Adrenal gland (tissue), 19 donors: ENCODE results near the gene TBRG4. TPM values are rescaled to one million over a fixed set of nuclear protein-coding genes. Genes with fewer than 3 reads are reported as not detected.

Experiments
- DNase-seq, 7 donors: peaks; one replicate each; pipeline ENCODE4 v3.0.0-alpha.2; 2019 to 2020
- H3K27ac ChIP-seq, 5 donors: fragments of 200-600 bp; sonication (generic) in 4 of 5; 1 replicate in 3 of 5; 2 replicates in 2 of 5; pipeline versions ENCODE4 v1.5.1 to v1.8.0; 2016 to 2020; ENCODE audit warnings: mild to moderate bottlenecking in 1 of 5
- H3K27me3 ChIP-seq: fragments of 200-600 bp; 2 replicates; pipeline ENCODE4 v1.8.0; 2021
- H3K36me3 ChIP-seq, 2 donors: fragments of 200-600 bp; replicated peaks in 1 of 2; 1 replicate in 1 of 2; 2 replicates in 1 of 2; pipeline versions ENCODE4 v1.5.1 to v1.8.0; 2018 to 2022
- H3K4me1 ChIP-seq, 2 donors: fragments of 200-600 bp; replicated peaks in 1 of 2; 1 replicate in 1 of 2; 2 replicates in 1 of 2; pipeline versions ENCODE4 v1.5.1 to v1.8.0; 2018 to 2021
- H3K4me3 ChIP-seq, 4 donors: fragments of 200-600 bp; sonication (generic) in 3 of 4; one replicate each; pipeline ENCODE4 v1.5.1; 2016 to 2018
- H3K9me3 ChIP-seq, 3 donors: fragments of 200-600 bp; sonication (generic) in 1 of 3; replicated peaks in 1 of 3; 1 replicate in 2 of 3; 2 replicates in 1 of 3; pipeline versions ENCODE4 v1.5.1 to v1.8.0; 2016 to 2021
- CTCF ChIP-seq, 6 experiments: fragments of 450-650 bp in 4 of 6; fragments of 200-600 bp in 2 of 6; sonication (generic) in 1 of 6; IDR thresholded peaks; 1 replicate in 5 of 6; 2 replicates in 1 of 6; pipeline versions ENCODE4 v1.5.1 to v1.8.0; 2016 to 2021; ENCODE audit warnings: antibody characterized with exemption in 6 of 6, mild to moderate bottlenecking in 2 of 6, moderate library complexity in 1 of 6
- POLR2A ChIP-seq, 2 donors: fragments of 450-650 bp; IDR thresholded peaks; one replicate each; pipeline ENCODE4 v1.6.1; 2017; ENCODE audit warnings: antibody characterized with exemption in 2 of 2, mild to moderate bottlenecking in 2 of 2, moderate library complexity in 1 of 2
- WGBS, 4 donors: extraction: QIAGEN DNeasy Blood & Tissue Kit in 2 of 4; methylation state at CpG; one replicate each; pipeline versions ENCODE4 v1.1.5 to v1.1.7; 2013 to 2017; 5-methylcytosine and 5-hydroxymethylcytosine counted together
- intact Hi-C, 2 donors: fragments of 100-400 bp; cut with DNase I; formaldehyde crosslinking; loops; one replicate each; pipeline versions ENCODE4 v1.14.1 to v1.15.0; 2022 to 2023
- long read RNA-seq, 10 donors: library from polyadenylated mRNA in 3 of 10; unstranded in 2 of 10; stranded (forward) in 1 of 10; transcript quantifications; one replicate each; pipeline ENCODE4 v2.0.0 and lab custom pipeline, GENCODE V29; 2021 to 2026
- polyA plus RNA-seq, 3 donors: library from polyadenylated mRNA; stranded (reverse); fragments of 200-250 nt in 2 of 3; fragments of 350-450 nt in 1 of 3; fragmentation: Illumina TruSeq in 1 of 3; extraction: RNeasy Lipid Tissue Mini Kit (QIAGEN cat#74804) in 1 of 3; gene quantifications; one replicate each; pipeline ENCODE4 v1.2.3, GENCODE V29; 2013 to 2014
- total RNA-seq, 9 donors: library from RNA; depleted of rRNA in 4 of 9; stranded (reverse); fragments of >200 nt in 4 of 9; fragments of 120-200 nt in 1 of 9; fragmentation: NEBNext Ultra II Directional in 1 of 9; extraction: Animal tissue kit (Norgen Biotek cat#: 25700) in 1 of 9; gene quantifications; one replicate each; pipeline versions ENCODE4 v1.1.0 to v1.2.4, GENCODE V29; 2013 to 2023
- donor health status: healthy with polysubstance abuse.
- donor health status: Bipolar disorder and iron deficiency.
- donor health status: DM: yes; HTN: yes; CAD: no.
- donor health status: DM: no; HTN: no; CAD: no.
- donor health status: DM: no; HTN: no; CAD: no.
- donor health status: DM: yes; HTN: yes; CAD: no.

Gene TBRG4
- total RNA-seq = 10 to 100 TPM; 41.4 to 78.3 (median 57.6) TPM
- polyA plus RNA-seq = 10 to 100 TPM; 49.1 to 85.8 (median 58.4) TPM
- long read RNA-seq, donor 1, transcript TBRG4-201 (11 exons, 2,243 nt) = major isoform, 6 of 27 reads
- long read RNA-seq, donor 1, partial matches to known transcripts = 18 of 27 reads
- long read RNA-seq, donor 1, other reads (novel, unspliced or antisense) = 0 of 27 reads
- long read RNA-seq, donor 2, transcript TBRG4-201 (11 exons, 2,243 nt) = major isoform, 7 of 19 reads
- long read RNA-seq, donor 2, partial matches to known transcripts = 5 of 19 reads
- long read RNA-seq, donor 2, other reads (novel, unspliced or antisense) = 0 of 19 reads
- long read RNA-seq, donor 3, transcript TBRG4-201 (11 exons, 2,243 nt) = major isoform, 9 of 15 reads
- long read RNA-seq, donor 3, partial matches to known transcripts = 0 of 15 reads
- long read RNA-seq, donor 3, other reads (novel, unspliced or antisense) = 5 of 15 reads
- long read RNA-seq, donor 4, transcript TBRG4-201 (11 exons, 2,243 nt) = major isoform, 13 of 34 reads
- long read RNA-seq, donor 4, partial matches to known transcripts = 3 of 34 reads
- long read RNA-seq, donor 4, other reads (novel, unspliced or antisense) = 13 of 34 reads
- long read RNA-seq, donor 5, transcript TBRG4-202 (9 exons, 1,917 nt) = minor isoform, 9 of 187 reads
- long read RNA-seq, donor 5, transcript TBRG4-201 (11 exons, 2,243 nt) = major isoform, 106 of 187 reads
- long read RNA-seq, donor 5, transcript TBRG4-215 (11 exons, 2,190 nt) = minor isoform, 5 of 187 reads
- long read RNA-seq, donor 5, partial matches to known transcripts = 9 of 187 reads
- long read RNA-seq, donor 5, other reads (novel, unspliced or antisense) = 57 of 187 reads
- long read RNA-seq, donor 6, transcript TBRG4-201 (11 exons, 2,243 nt) = major isoform, 11 of 25 reads
- long read RNA-seq, donor 6, partial matches to known transcripts = 3 of 25 reads
- long read RNA-seq, donor 6, other reads (novel, unspliced or antisense) = 8 of 25 reads
- long read RNA-seq, donor 7, partial matches to known transcripts = 17 of 20 reads
- long read RNA-seq, donor 7, other reads (novel, unspliced or antisense) = 0 of 20 reads
- long read RNA-seq, donor 8, transcript TBRG4-201 (11 exons, 2,243 nt) = major isoform, 10 of 32 reads
- long read RNA-seq, donor 8, partial matches to known transcripts = 16 of 32 reads
- long read RNA-seq, donor 8, other reads (novel, unspliced or antisense) = 0 of 32 reads
- long read RNA-seq, donor 9, transcript TBRG4-201 (11 exons, 2,243 nt) = major isoform, 10 of 11 reads
- long read RNA-seq, donor 9, partial matches to known transcripts = 0 of 11 reads
- long read RNA-seq, donor 9, other reads (novel, unspliced or antisense) = 0 of 11 reads
- long read RNA-seq, donor 10, transcript TBRG4-201 (11 exons, 2,243 nt) = major isoform, 7 of 16 reads
- long read RNA-seq, donor 10, partial matches to known transcripts = 8 of 16 reads
- long read RNA-seq, donor 10, other reads (novel, unspliced or antisense) = 0 of 16 reads

- peaks cover 0 to 25% of the 10 kb centered on the region in 2 donors for H3K36me3 ChIP-seq
- no peaks in the 10 kb centered on the region for H3K9me3 ChIP-seq
- peak; percentile 94 to 97 (median 95) for DNase-seq
- peaks cover 15 to 27% of the 10 kb centered on the region in 2 donors for H3K4me1 ChIP-seq
- intact Hi-C loops = no loop called here
- peak within 1 kb of the TSS; percentile 94 to 99 (median 97) for H3K27ac ChIP-seq
- H3K27me3 ChIP-seq = no peaks in the 10 kb centered on the region
- peak within 1 kb of the TSS; percentile 19 to 81 (median 52) for H3K4me3 ChIP-seq
- TF ChIP-seq CTCF (IDR thresholded peaks at IDR 0.05) (peak in 5 of 6 experiments; percentile 24 to 56 (median 38)), POLR2A (IDR thresholded peaks at IDR 0.05) (peak; percentile 90)
- WGBS, 4 donors = 0 to 1% (median 0%) methylated on average over 37 to 64 of the region's 64 CpGs
Observed at GRCh38 chr7:45111298-45112223, at the start of gene TBRG4. Gene TBRG4, minus strand, starts transcription at chr7:45111697. Its CDS starts 2,460 bp downstream, at chr7:45109237.

- peak overlapping the region in 1 of 5 donors; percentile 57 for H3K27ac ChIP-seq
- TF ChIP-seq POLR2A (IDR thresholded peaks at IDR 0.05) (no peak), CTCF (IDR thresholded peaks at IDR 0.05) (no peak)
- peaks cover 5% of the 10 kb centered on the region for H3K27me3 ChIP-seq
- intact Hi-C loops = no loop called here
- H3K9me3 ChIP-seq = no peaks in the 10 kb centered on the region
- WGBS, 4 donors = 72 to 90% (median 75%) methylated on average over 4 of the region's 4 CpGs
- H3K4me1 ChIP-seq = no peaks in the 10 kb centered on the region
- DNase-seq = no peak
- no peaks in the 10 kb centered on the region for H3K36me3 ChIP-seq
- no peak overlapping the region for H3K4me3 ChIP-seq
Observed at GRCh38 chr7:45161138-45161537, 49.6 kb upstream of the TBRG4 start.

- no peaks in the 10 kb centered on the region for H3K36me3 ChIP-seq
- H3K4me1 ChIP-seq = no peaks in the 10 kb centered on the region
- peak in 5 of 7 donors; percentile 26 to 62 (median 45) for DNase-seq
- peak overlapping the region in 1 of 5 donors; percentile 57 for H3K27ac ChIP-seq
- peaks cover 5% of the 10 kb centered on the region for H3K27me3 ChIP-seq
- intact Hi-C loops = no loop called here
- no peaks in the 10 kb centered on the region for H3K9me3 ChIP-seq
- no peak overlapping the region for H3K4me3 ChIP-seq
- TF ChIP-seq CTCF (IDR thresholded peaks at IDR 0.05) = no peak
- TF ChIP-seq POLR2A (IDR thresholded peaks at IDR 0.05) = no peak
- WGBS, 4 donors = 31 to 47% (median 44%) methylated on average over 10 of the region's 10 CpGs
Observed at GRCh38 chr7:45160417-45160881, 49.0 kb upstream of the TBRG4 start.
